Measurements from ENCODE around the gene FHIT.

FHIT gene

DNA sequence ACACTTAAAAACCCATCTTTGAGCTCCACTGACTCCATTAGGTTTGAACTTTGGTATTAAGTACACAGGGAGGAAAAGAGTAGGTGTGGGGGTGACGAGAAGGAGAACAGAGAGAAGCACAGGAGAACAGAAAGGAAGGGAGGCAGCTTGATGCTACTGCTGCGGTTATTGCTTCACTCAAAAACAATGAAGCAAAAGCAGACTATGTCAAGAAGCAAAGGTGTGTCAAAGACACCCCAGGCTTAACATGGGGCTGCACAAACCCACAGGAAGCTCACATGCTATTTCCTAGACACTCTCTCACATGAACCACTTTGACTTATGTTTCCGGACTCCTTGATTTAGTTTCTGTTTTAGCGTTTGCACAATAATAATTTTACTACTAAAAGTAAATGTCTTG, 1240.5 kb downstream of the FHIT start:
- no peak for DNase-seq (ENCODE audit: low read depth, low spot score)

- DNase-seq (ENCODE audit: low read depth, low spot score) = no peak
Measured at GRCh38 chr3:60009931-60010478, 1241.2 kb downstream of the FHIT start.

GRCh38 chr3:60001369-60001768, 1249.9 kb downstream of the FHIT start:
- DNase-seq (ENCODE audit: low read depth, low spot score) = no peak

DNA sequence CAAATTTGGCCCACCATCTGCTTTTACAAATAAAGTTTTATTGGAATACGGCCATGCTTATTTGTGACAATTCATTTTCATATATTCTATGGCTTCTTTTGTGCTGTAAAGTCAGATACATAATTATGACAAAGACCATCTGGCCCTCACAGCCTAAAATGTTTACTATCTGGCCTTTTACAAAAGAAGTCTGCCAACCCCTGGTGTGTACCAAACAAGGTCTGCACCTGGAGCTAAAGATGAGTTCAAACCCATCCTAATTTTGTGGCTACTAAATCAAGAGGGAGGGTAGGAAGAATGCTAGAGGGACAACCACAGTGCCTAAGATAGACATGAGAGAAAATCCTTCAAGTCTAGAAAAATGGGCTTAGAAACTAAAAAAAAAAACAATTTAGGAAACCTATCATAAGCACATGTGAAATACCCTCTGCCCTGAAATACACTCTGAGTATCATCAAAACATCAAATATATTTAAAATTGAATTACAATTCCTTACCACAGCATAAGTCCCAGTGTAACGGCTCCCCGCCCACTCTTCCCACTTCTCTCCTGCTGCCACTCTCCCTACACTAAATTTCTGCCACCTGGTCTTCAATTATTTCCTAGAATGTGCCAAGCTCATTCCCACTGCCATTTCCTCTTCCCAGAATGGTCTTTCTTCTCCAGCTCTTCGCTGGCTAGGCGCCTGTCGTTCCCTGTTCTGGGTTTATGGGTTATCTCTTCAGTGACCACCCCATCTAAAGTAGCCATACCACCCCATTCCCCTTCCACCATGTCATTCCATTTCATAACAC, 1250.7 kb downstream of the FHIT start:
- DNase-seq (ENCODE audit: low read depth, low spot score) = no peak

DNA sequence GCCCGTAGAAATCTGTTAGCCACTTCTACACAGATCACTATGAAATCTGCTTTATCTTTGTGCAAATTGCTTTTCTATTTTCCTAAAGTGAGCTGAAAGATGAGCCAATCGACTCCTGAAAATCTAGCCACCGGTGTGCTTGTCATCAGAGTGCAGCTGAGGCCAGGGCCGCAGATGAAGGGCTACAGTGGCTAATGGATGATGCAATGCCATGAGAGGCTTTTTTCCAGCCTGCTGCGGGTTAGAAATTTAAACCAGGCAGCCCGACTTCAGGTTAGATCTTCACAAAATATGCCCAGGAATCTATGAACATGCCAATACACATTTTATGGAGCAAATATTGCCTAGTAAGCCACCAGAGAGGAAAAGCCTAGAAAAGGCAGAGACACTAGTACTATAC, 1253.2 kb downstream of the FHIT start:
- no peak for DNase-seq (ENCODE audit: low read depth, low spot score)

- DNase-seq (ENCODE audit: low read depth, low spot score) = no peak
Measured at GRCh38 chr3:59997583-59997982, 1253.7 kb downstream of the FHIT start.

GRCh38 chr3:59996056-59996455, 1255.2 kb downstream of the FHIT start:
- DNase-seq (ENCODE audit: low read depth, low spot score) = no peak

GRCh38 chr3:59995563-59995962, 1255.7 kb downstream of the FHIT start:
- no peak for DNase-seq (ENCODE audit: low read depth, low spot score)

GRCh38 chr3:59994732-59995304, 1256.4 kb downstream of the FHIT start:
- no peak for DNase-seq (ENCODE audit: low read depth, low spot score)

DNA sequence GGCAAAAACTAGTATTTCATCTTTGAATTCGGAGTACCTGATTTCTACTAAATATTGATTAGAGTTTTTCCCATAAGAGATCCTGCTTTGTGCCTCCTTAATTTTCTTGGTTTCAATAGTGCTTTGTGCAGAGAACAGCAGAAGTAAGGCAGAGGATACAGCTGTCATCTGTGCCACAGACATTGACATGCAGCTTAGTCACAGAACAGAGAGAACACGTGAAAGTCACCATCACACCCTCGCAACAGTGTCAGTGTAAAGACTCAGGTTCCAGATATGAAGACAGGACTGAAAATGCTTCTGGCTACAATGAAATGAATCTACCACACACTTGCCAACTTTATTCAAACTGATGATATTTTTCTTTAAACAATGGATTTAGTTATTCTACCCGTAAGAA, 1258.7 kb downstream of the FHIT start:
- no peak for DNase-seq (ENCODE audit: low read depth, low spot score)

- no peak for DNase-seq (ENCODE audit: low read depth, low spot score)
Measured at GRCh38 chr3:59990915-59991314, 1260.3 kb downstream of the FHIT start.

- DNase-seq (ENCODE audit: low read depth, low spot score) = no peak
Measured at GRCh38 chr3:59982510-59982909, 1268.7 kb downstream of the FHIT start.

DNA sequence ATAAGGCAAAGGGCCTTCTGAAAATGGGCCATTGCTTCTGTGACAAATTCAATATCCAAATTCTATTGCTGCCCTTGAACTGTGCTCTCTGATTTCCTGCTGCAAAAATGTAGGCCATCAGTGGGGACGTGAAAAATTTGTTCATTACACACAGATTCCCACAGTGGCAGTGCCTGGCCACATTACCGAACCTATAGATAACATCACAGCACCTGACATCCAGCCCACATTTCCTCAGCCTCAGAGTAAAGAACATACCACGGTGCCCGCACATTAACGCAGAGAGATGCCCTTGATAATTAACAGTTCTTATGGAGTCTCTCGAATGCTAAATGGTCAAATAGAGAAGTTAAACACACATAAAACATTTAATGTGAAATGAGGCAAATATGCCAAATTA, 1269.9 kb downstream of the FHIT start:
- DNase-seq (ENCODE audit: low read depth, low spot score) = no peak

DNA sequence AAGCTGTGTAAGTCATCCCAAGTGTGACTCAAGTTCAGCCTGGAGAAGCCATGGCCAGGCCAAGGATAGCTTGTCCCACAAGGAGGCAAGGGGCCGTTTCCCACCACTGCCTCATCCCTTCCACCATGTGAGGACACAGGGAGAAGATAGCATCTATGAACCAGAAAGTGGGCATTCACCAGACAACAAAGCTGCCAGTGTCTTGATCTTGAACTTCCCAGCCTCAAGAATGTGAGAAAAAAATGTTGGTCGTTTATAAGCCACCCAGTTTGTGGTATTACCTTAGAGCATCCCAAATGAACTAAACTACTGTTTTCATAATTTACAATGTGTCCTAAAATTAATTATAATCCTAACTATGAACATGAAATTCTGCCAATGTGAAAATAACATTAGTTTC, 1270.7 kb downstream of the FHIT start:
- DNase-seq (ENCODE audit: low read depth, low spot score) = no peak

DNA sequence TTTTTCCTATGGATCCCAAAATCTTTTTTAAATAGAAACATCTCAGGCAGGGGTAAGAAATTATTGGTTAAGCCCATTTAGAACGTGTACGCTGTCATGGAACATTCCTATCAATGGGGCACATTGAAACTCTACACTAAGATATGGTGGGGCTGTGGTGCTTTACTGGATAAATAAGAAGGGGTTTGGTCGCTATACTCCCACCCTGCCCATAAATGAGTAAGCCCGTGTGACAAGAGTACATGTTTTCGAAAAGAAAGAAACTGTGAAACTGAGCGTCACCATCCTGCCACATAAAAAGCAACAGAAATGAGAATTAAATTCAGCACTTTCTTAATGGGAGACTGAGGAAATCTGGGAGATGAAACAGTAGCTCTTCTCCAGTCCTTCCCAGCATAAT, 1271.7 kb downstream of the FHIT start:
- DNase-seq (ENCODE audit: low read depth, low spot score) = no peak

- no peak for DNase-seq (ENCODE audit: low read depth, low spot score)
Measured at GRCh38 chr3:59978979-59979378, 1272.3 kb downstream of the FHIT start.

GRCh38 chr3:59970796-59971195, 1280.5 kb downstream of the FHIT start:
- no peak for DNase-seq (ENCODE audit: low read depth, low spot score)

- DNase-seq (ENCODE audit: low read depth, low spot score) = no peak
Measured at GRCh38 chr3:59970376-59970775, 1280.9 kb downstream of the FHIT start.

GRCh38 chr3:59968513-59969045, 1282.7 kb downstream of the FHIT start:
- DNase-seq (ENCODE audit: low read depth, low spot score) = peak; percentile 56

DNA sequence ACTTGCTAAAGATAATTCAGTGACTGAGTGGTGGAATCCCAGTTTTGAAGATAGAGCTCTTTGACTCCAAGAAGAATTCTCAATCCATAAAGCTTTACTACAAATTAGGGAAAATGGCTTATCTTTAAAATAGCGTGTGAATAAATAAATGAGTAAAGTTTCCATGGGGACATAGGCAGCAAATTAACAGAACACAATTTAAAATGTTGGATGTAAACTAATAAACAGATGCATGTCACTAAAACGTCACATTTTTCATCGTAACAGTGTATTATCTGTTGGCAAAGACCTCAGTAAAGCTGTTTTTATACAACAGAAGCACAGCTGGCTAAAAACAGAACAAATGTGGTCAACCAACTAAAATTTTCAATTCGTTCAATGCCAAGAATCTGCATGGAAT, 1287.6 kb downstream of the FHIT start:
- peak; percentile 3 for DNase-seq (ENCODE audit: low read depth, low spot score)

DNA sequence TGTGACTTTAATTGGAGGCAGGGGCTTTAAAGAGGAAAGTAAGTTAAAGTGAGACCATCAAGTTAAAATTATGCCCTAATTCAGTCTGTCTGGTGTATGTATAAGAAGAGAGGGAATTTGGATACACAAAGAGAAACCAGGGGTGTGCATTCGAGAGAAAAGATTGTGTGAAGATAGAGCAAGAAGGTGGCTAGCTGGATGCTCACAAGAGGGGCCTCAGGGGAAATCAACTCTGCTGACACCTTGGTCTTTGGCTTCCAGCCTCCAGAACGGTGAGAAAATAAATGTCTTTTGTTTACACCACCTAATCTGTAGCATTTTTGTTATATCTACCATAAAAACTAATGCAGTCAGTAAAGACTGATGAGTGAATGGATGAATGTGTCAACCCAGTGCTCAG, 1294.1 kb downstream of the FHIT start:
- no peak for DNase-seq (ENCODE audit: low read depth, low spot score)

DNA sequence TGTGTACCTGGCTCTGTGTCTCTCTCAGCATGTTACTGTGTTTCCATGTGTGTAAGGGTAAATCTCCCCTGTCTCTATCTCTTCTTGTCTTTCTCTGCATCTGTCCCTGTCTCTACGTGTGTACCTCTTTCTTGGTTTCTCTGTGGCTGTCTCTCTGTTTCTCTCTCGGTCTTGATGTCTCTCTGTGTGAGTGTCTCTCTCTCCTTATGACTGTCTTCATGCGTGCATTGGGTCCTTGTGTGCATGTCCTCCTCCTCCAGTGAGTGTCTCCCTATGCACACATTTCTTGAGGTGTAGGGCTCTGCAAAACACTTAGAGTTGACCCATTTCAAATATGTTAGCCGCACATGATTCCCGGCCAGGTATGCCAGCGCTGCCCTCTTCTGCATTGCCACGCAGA, 1298.1 kb downstream of the FHIT start:
- no peak for DNase-seq (ENCODE audit: low read depth, low spot score)

- no peak for DNase-seq (ENCODE audit: low read depth, low spot score)
Measured at GRCh38 chr3:59949311-59949710, 1301.9 kb downstream of the FHIT start.

Measured in astrocyte of the hippocampus (primary cell).